Inflammatory macrophage (primary cell): Measurements from ENCODE around the gene MGP.

ENCODE experiments used
- DNase-seq, 2 donors: peaks; one replicate each; pipeline ENCODE4 v3.0.0-alpha.2; 2020 to 2022
- total RNA-seq, 18 experiments: gene quantifications; one replicate each; lab custom pipeline; 2026; ENCODE audit warnings: mixed read lengths in 6 of 18, inconsistent platforms in 2 of 18; lab: John Stamatoyannopoulos, UW

The MGP gene
- 0 to 0.11 (median 0) reads per million in 18 experiments for total RNA-seq

DNA sequence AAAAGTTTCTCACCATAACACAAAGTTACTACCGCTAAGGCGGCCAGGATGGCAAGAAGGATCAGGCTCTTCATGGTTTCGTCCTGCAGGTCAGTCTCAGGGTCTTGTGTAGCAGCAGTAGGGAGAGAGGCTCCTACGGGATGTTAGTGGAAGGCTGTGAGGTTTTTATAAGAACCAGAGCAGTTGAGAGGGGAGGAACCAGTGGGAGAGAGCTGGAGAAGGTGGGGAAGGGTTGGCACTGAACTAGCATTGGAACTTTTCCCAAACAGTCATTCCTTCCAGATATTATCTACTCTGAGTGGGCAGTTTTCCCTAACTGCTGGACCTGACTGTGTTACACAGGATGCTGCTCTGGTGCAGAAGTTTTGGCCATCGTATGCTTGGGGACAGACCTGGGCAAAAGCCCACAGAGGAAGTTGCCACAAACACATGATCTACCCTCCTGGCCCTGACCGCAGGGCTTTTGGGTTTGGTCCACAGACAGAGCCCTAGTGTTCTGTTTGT is at the start of gene MGP:
MGP (minus strand) TSS at position 137 of the 504 bp plus-strand sequence; CDS start at position 74, 63 bp downstream.
- DNase-seq = no peak

DNA sequence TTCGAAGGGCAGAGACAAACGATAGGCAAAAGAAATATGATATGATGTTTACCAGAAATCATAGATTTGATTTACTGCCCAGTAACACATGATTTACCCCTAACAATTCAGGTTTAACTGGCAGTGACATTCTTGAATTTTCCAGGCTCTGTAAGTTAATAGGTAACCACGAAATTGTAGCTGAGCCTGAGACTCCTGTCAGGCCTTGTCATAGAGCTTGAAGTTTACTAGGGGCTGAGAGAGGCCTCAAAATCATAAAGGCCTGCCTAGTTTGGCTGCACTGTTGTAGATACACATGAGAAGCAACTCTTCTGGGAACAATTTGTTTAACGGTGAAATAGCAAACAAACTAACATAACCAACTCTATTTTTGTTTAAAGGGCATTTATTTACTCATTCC is 49.4 kb upstream of the MGP start:
- no peak for DNase-seq

DNA sequence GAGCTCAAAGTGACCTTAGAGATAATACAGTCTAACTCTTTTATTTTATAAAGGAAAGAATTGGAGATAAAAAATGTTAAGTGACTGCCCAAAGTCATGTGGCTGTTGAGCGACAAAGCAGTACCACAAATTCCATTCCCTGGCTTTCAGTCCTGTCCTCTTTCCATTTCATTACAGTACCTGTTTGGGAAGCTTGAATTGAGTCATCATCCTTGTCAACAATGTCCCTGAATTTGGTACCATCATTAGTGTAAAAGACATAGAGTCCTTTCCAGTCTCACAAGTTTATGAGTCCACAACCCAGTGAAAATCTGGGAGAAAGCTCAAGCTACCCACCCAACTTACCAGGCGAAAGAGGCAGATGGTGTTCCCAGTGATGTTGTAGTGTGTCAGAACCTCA is 48.9 kb upstream of the MGP start:
- DNase-seq = no peak

GRCh38 chr12:14931791-14932560 is 46.3 kb upstream of the MGP start:
- no peak for DNase-seq

GRCh38 chr12:14931359-14931758 is 45.7 kb upstream of the MGP start:
- no peak for DNase-seq

- DNase-seq = no peak
Measured at GRCh38 chr12:14930299-14930698, 44.6 kb upstream of the MGP start.

- no peak for DNase-seq
Measured at GRCh38 chr12:14928931-14929330, 43.3 kb upstream of the MGP start.

DNA sequence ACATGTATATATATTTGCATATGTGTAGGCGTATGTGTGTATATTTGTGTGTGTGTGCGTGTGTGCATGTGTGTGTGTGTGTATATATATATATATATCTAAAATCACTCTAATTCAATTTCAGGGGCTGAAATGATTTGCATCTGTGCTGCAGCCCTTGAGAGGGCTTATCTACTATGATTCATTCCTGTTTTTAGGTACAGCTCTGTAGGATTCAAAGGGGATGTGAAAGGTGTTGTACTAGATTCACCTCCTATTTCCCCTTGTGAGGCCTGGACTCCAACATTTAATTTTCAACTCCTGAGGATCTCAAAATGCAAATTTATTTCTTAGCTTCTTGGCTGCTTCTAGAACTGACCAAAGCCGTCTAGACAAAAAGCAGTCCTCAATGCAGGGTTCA is 41.6 kb upstream of the MGP start:
- no peak for DNase-seq

DNA sequence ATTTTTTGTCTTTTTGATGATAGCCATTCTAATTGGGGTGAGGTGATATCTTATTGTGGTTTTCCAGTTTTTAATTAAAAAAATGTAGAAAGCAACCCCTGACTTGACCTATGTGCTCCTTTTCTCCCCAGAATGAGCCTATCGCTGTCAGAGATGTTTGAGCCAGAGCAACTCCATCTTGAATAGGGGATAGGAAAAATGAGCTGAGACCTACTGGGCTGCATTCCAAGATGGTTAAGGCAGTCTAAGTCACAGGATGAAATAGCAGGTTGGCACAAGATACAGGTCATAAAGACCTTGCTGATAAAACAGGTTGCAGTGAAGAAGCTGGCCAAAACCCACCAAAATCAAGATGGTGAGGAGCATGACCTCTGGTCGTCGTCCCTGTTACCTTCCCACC is 38.9 kb upstream of the MGP start:
- DNase-seq = no peak

DNA sequence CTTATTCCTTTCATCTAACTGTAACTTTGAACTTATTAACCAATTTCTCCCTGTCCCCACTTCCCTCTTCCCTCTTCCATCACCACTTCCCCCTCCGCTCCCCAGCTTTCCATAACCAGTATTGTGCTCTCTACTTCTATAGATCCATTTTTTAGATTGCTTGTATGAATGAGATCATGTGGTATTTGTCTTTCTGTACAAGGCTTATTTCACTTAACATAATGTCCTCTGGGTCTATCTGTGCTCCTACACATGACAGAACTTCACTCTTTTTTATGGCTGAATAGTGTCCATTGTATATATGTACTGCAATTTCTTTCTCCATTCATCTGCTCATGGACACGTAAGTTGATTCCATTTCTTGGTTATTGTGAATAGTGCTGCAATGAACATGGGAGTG is 38.3 kb upstream of the MGP start:
- DNase-seq = peak; percentile 6 to 18

GRCh38 chr12:14921218-14921617 is 35.6 kb upstream of the MGP start:
- DNase-seq = no peak

DNA sequence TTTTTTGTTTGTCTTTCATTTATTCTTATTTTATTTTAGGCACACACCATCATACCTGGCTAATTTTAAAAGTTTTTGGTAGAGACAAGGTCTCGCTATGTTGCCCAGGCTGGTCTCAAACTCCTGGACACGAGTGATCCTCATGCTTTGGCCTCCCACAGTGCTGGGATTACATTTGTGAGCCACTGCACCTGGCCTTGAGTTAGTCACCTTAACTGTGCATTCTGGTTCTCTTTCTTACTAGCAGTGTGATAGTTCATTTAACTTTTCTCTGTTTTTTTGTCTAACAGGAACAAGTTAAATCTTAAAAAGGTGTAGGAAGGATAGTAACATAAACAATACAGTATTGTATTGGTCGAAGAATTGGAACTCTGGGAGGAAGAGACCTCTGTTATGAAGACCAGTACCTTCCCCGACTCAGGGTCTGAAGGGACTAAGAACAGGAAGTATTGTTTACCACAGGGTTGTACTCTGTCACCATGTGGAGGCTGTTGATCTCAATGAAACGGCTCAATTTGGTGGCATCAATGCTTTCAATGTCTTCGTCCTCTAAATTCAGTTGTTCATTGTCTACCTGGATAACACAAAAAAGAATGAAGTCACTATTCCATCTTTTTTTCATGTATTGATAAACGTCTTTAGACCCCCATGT is 34.9 kb upstream of the MGP start:
- DNase-seq = no peak

DNA sequence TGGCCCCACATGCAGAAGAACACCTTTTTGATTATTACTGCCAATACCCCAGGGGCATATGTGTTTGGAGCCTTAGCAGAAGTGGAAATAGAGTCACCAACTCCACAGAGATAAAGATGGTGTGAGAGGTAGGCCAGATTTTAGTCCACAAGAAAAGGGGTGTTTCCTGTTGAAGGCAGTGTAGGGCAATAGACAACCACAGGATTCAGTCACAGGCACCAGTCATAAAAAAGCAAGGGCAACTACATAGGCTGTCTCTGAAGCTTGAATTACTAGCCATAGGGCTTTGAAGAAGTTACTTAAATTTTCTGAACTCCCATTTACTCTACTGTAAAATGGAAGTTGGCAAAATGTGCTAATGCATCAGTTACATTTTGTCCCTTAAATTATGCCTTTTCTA is 33.8 kb upstream of the MGP start:
- no peak for DNase-seq

- no peak for DNase-seq
Measured at GRCh38 chr12:14915736-14916135, 30.1 kb upstream of the MGP start.

- DNase-seq = no peak
Measured at GRCh38 chr12:14913381-14913781, 27.7 kb upstream of the MGP start.

- no peak for DNase-seq
Measured at GRCh38 chr12:14911131-14911530, 25.5 kb upstream of the MGP start.

DNA sequence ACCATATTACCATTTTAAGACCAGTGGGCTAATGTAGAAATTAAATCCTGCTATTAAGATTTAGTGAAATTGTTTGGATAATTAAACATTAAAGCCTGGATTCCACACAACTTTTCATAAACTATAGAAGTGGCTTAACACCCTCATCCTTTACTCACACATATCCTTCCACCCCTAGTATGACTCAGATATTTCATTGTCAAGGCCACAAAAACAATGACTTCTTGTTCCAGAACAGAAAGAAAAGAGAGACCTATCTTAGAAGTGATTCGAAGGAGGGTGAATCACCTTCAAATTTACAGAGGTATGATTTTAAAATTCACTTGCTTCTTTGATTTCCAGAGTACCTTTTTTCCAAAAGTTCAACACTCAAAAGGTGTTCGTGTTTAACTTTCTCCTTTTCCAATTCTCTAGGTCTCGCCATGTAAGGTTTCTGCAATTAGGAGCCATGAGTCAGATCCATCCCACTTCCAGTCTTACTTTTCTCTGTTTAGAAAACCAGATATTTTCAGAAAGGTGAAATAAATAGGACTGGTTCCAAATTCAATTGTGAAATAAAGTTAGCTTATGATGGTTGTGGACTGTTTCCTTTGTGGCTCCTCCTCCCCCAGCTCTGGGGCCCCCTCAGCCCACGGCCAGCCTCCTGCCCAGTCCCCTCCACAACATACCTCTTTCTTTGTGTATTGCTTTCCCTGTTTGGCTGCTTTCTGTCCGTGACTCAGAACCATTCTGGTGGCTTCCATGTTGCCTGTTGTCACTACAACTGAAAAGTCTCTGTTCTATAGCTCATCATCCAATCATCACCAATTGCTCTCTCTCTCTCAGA is 24.6 kb upstream of the MGP start:
- DNase-seq = no peak

DNA sequence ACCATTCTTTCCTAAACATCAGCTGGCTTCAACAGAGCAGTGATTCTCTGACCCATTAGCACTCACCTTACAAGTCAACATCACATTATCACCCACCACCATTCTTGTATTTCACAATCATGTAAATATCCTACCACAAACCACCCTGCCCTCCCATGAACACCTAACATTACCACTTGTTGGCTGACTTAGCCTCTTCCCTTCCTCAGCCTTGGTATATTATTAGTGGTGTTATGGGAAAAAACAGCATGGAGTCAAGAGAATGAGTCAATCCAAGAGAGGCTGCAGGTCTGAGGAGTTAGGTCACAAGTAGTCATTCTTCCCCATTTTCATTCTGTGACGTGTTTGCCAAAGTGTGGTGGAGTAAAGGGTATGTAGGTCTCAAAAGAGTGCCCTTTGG is 22.3 kb upstream of the MGP start:
- no peak for DNase-seq

GRCh38 chr12:14906114-14906513 is 20.5 kb upstream of the MGP start:
- DNase-seq = no peak

DNA sequence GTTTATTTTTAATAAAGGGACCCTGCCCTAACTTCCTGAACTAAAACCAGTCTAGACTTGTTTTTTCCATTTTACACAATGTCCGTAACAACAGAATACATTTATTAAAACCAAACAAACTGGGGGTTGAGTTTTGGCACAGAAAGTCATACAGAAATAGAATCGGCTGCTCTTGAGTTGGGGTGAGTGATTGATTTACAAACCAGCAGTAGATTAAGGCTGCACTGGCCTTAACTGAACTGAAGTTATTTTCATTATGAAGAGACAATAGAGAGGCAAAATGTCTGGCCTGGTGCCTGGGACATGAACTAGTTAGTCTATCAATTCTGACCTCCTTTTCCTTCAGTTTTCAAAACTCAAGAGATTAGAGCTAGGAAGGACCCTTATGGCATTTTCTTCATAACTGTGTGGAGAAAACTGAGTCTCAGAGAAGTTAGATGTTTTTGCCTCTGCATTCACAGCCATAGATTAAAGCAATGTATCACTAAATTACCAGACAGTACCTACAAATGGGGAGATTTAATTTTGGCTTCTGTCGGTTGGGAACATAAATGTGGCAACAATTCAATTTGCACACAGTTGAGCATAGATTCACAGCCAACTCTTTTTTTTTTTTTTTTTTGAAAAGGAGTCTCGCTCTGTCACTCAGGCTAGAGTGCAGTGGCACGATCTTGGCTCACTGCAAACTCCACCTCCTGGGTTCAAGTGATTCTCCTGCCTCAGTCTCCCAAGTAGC is 19.8 kb upstream of the MGP start:
- DNase-seq = no peak

- no peak for DNase-seq
Measured at GRCh38 chr12:14904854-14905253, 19.2 kb upstream of the MGP start.

DNA sequence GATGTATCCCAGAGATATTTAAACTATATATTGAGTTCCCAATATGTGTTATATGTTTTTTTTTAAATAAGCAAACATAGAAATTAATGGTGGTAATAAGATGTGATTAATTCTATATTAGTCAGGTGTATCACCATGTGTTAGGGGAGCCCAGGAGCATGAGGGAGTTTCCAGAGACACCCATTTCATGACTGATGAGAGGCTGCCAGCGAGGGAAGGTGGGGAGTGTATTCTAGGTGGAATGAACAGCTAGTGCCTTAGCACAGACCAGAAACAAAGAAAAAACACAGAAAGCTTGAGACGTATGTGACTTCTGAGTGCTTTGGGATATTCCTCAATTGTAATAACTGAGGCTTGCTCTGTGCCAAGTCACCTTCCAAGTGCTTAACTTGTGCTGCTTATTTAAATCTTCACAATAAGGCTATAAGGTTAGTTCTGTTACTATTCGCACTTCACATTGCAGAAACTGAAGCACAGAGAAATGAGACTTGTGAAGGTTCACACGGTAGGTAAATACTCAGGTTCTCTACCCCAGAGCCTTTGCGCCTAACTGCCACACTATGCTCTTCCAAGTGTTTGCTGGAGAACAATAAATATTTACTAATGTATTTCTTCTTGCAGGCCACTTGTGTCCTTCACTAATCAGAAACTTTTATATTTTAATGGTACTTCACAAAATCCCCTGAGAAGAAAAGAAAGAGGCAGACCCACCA is 17.9 kb upstream of the MGP start:
- no peak for DNase-seq
